Measurements from ENCODE around the gene FOXN3.

Gene FOXN3

DNA sequence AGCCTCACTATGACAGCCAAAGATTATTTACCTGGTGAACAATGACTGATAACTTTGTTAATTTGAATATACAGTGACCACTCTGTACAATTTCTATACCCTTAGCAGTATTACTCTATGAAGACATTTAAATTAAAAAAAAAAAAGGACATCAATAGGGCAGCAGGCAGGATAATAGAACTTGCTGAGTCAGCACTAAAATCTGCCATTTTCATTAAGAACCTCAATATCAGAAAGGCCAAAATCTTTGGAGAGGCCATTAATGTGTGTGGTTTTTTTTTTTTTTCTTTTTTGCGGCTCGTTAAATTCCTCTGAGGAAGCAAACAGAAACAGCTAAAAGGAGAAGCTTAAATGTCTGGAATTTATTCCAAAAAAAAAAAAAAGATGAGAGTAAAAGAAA, 73.7 kb downstream of the FOXN3 start:
- FAIRE-seq (no peak), DNase-seq (ENCODE audit: extremely low spot score, insufficient read length, low read depth) (no peak)

DNA sequence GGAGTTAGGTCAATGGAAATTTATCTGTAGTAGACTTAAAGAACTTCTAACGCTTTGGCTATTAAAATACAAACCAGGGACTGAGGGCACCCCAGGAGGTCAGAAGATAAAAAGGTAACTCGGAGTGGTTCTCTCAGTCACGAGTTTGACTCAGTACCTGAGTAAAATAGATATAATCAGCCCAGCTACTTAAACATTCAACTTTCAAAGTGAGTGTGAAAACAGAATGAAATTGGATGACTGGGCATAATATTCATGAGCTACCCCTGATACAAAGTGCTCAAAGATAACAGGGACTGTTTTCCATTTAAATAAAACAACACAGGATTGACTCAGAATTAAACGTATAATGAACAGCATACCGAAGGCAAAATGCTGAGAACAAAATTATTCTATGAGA, 75.0 kb downstream of the FOXN3 start:
- peak; percentile 49 for FAIRE-seq
- no peak for DNase-seq (ENCODE audit: extremely low spot score, insufficient read length, low read depth)

DNA sequence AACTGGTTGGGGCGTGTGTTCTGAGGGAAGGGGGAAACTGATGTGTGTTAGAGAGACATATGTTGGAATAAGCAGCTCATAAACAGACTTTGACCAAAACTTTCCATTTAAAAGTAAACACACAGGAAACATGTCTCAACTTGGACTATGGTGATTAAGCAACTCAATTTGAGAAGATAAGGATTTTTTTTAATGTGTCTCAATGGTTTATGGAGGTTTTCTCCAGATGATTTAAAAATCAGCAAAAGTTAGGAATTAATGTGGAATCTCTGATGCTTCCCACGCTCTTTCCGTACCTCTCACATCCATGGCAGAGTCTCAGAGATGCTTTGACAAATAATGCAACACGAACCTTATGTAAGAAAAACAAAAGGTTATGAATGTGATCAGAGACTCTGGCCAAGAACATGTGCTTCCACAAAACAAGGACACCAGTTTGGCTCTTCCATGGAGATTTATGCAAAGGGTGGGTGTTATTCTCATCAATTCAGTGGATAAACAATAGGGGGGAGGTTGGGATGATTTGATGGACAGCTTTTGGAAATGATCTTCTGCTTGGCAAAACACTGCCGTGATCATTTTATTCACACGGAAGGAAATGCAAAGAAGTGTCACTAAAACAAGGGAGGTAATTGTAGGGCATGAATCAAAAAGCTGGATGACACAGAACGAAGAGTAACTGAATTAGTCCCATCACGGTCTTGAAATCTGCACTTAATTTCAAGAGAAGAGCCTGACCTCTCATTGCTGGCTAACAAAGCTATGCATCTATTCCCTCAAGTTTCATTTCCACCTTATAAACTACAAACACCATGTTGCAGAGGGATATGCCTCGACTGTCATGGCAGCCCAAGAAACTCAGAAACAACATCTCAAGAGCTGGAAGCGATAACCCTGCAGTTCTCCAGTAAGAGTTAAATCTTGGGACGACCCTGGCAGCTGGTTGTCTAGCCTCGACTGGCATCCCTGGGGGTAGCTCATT, 76.5 kb downstream of the FOXN3 start:
- DNase-seq (ENCODE audit: extremely low spot score, insufficient read length, low read depth) (no peak), FAIRE-seq (no peak)

DNA sequence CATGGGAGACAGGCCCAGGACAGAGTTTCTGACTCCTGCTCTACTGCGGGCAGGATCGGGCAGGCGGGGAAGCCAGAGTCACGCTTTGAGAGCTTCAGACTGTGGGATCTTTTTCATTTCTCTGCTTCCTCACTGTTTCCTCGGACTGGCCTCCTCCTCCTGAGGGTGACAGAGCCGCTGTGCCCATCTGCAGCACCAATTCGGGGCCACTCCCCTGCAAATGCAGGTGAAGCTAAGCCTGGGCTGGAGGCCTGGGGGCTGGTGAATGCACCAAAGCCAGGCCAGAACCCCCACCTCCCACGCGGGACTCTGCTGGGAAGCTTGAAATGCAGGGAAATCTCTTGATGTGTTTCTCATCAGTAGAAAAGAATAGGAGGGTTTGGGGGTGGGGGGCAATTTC, 77.5 kb downstream of the FOXN3 start:
- FAIRE-seq, result no peak

DNA sequence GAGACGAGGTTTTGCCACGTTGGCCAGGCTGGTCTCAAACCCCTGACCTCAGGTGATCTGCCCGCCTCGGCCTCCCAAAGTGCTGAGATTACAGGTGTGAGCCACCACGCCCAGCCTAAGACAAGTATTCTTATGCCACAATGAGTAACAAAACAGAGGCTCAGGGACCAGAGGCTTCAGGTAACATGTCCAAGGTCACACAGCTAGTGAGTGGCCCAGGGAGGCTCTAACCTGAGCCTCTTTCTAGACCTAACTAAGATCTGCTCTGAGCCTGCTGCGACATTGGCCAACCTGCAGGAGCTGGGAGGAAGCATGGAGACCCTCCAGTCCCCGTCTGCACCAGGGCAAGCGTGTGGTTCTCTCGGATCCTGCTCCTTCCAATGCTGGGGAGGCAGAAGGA, 77.9 kb downstream of the FOXN3 start:
- FAIRE-seq, result no peak
- no peak for DNase-seq (ENCODE audit: extremely low spot score, insufficient read length, low read depth)

More for the DNA sequence above, 77.5 kb downstream of the FOXN3 start:
- no peak for DNase-seq (ENCODE audit: extremely low spot score, insufficient read length, low read depth)

DNA sequence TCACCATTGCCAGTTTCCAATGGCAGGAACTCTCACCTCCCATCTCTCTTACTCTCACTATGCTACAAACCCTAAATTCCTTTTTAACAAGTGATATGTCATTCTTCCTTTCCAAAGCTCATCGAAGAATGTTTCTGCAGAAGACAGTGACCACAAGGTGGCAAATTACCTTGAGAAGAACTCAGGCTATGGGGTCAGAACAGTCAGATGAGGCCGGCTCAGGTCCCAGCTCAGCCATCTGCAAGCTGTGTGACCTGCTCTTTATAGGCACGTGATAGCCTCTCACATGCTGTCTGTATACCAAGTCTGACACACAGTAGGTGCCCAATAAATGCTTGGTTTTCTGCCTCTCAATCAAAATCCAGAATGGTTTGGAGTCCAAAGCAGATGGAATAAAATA, 80.7 kb downstream of the FOXN3 start:
- DNase-seq (ENCODE audit: extremely low spot score, insufficient read length, low read depth) (no peak), FAIRE-seq (peak; percentile 84)

DNA sequence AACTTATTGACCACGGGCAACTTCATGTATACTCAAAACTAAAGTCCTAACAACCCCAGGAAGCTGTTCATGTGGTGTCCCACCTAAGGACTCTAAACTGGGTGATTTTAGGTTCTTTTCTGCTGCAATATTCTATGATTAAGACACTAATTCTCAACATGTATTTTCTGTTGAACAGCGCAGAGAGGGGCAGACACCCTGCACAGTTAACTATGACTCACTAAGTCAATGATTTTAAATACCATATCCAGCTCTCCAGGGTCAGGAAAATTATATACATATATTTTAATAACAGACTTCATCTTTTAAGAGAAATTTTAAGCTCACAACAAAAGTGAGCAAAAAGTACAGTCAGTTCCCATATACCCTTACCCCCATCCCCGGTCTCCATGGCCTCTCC, 85.0 kb downstream of the FOXN3 start:
- FAIRE-seq (peak; percentile 31), DNase-seq (ENCODE audit: extremely low spot score, insufficient read length, low read depth) (no peak)

DNA sequence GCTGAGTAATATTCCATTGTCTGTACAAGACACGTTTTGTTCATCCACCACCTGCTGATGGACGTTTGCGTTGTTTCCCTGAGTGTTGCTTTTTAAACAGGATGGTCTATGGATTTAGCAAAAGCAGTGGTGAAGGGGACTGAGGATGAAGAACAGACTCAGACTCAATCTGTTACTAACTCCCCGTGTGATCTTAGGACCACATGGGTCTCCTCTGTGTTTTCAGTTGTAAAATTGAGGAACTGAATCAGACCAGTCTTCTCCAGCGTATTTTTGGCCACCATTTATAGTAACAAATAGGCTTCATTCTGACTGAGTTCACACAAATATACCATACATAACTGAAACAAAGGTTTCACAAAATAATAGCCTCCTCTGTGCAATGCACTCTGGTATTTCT, 85.6 kb downstream of the FOXN3 start:
- DNase-seq (ENCODE audit: extremely low spot score, insufficient read length, low read depth) (no peak), FAIRE-seq (peak; percentile 95)

DNA sequence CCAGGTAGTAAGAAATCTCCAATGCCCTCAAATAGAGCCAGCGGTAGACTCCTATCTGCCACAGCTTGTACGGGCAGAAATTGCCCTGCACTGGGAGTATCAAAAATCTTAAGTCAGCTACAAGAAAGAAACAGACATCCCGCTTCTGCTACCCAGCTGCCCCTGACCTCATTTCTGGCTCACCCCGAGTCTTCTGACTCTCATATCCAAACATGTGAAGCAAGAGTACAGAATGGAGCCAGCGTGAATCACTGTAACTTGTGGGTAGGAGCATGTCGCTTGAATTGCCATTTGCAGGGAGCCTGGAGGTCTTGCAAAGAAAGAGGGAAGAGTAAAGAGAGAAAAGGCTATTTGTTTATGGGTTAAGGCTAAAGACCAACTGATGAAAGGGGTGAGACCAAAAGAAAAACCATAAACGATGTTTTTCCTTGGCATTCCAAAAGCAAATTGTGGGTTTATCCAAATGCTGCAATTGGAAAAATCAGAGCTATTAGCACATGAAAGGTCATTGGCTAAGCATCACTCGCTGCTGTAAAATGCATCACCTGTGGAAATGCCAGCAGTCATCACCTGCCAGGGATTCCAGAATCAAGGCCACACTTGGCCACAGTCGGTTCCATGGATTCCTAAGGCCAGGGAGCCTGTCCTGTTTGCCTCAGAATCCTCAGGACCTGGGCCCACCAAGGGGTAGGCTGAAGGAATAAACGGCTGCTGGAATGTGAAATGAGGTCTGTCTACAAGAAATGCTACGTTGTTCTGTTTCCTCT, 86.6 kb downstream of the FOXN3 start:
- DNase-seq (ENCODE audit: extremely low spot score, insufficient read length, low read depth), result no peak
- no peak for FAIRE-seq

DNA sequence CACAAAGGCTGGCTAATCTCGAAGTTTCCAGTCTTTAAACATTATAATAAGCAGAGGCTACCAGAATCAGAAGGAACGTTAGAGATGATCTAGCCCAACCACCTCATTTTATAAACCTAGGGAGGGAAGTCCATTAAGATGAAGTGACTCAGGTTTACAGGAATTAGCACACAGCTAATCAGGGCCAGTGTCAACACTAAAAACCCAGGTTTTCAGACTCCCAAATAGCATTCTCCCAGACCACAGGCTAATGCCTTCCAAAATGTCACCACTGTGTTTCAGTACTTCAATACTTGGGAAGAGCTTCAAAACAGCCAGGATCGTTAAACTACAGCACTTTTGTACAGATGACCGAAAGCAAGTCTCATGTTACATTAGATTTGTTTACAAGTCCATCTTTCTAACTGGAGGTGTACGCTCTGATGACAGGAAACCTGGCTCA, 89.2 kb downstream of the FOXN3 start:
- DNase-seq (ENCODE audit: extremely low spot score, insufficient read length, low read depth), result no peak
- FAIRE-seq, result no peak

DNA sequence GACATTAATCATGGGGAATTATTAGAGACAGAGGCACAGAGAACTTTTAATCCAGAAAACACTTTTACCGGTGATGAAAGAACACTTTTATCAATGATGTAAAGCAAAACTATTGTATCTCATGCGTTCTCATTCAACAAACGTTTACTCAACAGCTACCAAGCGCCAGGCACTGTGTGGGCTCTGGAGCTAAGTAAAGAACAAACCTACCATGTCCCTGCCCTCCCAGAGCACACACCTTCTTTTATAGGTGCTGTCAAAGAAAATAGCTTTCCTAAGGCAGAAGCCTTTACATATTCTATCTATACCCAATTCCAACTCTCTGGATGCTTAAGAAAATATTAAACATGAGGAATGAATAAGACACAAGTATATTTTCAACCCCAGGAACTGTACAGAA, 91.1 kb downstream of the FOXN3 start:
- no peak for DNase-seq (ENCODE audit: extremely low spot score, insufficient read length, low read depth)
- no peak for FAIRE-seq

DNA sequence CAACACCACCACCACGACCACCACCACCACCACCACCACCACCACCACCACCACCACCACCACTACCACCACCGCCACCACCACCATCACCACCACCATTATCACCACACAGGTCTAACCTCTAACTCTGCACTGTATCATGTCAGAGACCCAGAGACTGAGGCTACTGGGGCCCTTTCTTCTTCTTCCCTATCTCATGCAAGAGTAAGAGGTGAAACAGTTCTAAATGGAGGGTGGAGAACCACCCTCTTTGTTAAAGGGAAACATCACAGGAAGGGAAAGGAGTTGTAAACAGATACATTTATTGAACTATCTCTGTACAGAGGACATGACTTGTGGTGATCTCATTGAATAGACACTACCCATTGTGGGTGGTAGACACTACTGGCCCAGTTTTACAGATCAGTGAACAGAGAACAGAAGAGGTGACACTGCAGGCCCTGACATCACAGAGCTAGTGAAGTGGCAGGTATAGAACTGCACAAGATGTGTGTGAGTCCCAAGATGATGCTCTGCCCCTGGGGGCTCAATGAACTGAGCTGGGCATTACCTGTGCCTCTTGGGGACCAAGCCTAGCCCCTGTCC, 91.6 kb downstream of the FOXN3 start:
- DNase-seq (ENCODE audit: extremely low spot score, insufficient read length, low read depth), result no peak

DNA sequence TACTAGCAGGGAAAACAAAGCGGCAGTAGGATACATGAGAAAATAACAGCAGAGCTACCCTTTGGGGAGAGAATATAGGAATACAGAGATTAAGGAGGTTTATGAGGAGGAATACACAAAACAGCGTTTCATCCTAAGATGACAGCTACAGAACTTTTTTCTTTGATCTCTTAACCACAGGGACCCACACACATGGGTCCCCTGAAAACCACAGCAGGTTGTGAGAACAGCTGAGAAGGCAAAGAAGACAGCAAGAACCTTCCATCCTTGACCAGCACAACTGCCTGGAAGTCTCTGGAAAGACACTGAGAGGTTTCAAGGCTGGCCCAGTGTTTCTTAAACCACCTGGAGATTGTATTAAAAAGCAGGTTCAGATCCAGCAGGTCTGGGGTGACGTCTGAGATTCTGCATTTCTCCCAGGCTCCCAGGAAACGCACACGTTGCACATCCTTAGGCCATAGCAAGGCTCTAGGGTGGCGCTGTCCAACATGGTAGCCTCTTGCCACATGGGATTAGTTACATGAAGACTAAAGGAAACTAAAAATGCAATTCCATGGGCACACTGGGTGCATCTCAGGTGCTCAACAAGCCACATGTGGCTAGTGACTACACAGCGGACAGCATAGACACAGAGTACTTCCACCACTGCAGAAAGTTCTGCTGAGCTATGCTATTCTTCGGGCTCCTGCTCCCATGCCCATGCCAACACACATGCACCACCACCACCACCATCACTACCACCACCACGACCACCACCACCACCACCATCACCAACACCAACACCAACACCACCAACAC, 92.3 kb downstream of the FOXN3 start:
- no peak for DNase-seq (ENCODE audit: extremely low spot score, insufficient read length, low read depth)
- FAIRE-seq, result peak; percentile 24

More for the DNA sequence above, 91.6 kb downstream of the FOXN3 start:
- peak; percentile 48 for FAIRE-seq

DNA sequence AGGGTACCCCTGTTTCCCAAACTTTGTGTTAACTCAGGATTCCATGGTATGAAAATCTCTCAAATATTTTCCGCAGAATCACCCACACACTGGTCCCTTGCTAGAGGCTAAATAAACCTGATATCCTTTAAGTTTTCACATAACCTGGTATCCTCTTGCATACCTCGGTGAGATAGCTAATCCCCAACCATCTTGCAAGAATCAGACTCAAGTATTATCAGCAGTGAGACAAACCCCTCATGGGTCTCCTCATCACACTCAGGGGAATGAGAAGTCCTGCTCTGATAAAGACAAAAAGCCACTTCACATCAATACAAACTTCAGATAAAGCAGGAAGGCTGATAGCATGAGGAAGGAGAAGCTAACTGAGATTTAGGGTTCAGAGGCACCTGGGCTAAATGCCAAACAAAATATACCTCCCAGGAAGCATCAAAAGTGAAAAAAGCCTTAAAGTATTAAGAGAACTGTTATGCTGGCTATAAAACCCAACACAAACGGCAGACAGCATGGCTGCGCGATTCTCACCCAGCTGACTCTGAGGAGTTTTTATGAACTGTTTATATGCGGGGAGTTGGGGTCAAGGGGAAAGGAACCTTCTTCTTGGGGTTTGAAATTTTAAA, 96.5 kb downstream of the FOXN3 start:
- FAIRE-seq (no peak), DNase-seq (ENCODE audit: extremely low spot score, insufficient read length, low read depth) (no peak)

DNA sequence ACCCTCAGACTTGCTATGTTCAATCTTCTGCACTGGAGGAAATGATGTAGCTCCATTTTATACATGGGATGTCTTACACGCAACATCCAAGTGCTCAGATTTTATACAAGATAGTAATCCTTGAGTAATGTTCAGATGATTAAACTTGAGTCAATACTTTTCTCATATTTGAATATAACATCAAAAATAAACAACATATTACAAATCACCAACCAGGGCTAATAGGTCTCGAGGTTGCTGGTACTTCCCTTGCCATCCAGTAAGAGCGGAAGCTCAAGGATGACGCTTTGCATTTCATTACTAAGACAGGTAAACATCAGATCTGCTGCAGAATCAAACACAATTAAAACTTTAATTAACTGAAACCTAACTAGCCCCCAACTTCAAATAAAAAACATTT, 97.3 kb downstream of the FOXN3 start:
- no peak for DNase-seq (ENCODE audit: extremely low spot score, insufficient read length, low read depth)
- no peak for FAIRE-seq

DNA sequence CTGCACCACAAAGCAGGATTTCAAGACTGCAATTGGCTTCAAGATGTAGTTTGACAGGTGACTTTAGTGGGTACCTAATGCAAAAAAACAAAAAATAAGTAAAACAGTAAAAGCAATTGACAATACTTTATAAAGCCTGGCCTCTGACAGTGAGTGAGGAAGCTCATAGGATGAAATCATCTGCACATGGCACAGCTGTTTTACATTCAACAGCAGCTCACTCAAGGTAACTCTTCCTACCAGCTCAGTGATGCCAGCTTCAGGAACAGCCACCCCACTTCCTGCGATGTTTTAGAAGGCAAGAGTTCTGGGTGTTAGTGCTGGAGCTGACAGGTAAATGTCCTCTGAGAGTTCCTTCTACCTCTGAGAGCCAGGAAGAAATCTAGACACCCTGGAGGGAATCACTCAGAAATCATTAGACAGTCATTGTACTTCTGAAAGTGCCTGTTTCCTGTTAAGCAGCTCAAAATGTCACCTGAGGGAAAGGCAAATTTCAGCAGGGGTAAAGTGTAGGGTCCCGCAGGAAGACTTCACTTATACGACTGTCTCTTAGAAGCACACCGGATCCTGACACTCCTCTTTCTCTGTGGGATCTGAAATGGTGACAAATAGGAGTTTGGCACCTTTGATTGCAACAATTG, 99.9 kb downstream of the FOXN3 start:
- FAIRE-seq (peak; percentile 84), DNase-seq (ENCODE audit: extremely low spot score, insufficient read length, low read depth) (no peak)

DNA sequence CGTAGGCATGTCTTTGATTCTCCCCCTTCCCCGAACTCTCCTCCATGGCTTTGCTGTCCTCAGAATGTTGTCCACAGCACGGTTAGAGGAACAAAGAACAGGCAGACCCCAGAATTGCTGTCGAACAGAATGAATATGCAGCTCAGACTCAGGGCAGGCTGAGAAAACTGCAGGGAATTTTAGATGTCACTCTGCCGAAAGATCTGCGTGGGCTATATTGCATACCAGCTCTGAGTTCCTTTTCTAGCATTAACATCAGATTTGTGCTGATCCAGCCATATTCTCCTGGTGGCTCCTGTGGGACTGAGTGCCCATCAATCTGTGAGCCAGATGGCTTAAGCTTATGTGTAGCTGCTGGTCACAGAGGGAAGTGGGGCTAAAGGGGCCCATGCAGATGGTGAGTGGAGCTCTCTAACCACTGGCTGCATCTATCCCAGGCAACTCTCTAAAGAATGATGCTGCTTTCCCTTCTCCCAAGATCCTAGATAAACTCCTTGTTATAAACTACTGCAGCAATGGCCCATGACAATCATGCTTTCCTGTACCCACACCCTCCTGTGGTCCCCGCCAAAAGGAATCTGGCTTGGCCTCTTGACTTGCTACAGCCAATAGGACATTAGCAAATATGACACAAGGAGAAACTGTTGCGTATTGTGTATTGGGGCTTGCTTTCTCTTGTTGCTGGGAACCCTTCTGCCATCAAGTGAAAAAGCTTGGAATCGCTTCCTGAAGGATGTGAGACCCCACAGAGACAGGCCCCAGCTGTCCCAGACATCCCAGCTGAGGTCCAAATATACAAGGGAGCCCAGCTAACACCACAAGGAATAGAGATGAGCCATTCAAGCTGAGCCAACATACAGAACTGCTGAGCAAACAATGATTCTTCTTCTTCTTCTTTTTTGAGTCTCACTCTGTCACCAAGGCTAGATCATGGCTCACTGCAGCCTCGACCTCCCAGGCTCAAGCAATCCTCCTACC, 101.3 kb downstream of the FOXN3 start:
- no peak for DNase-seq (ENCODE audit: extremely low spot score, insufficient read length, low read depth)
- FAIRE-seq, result no peak

DNA sequence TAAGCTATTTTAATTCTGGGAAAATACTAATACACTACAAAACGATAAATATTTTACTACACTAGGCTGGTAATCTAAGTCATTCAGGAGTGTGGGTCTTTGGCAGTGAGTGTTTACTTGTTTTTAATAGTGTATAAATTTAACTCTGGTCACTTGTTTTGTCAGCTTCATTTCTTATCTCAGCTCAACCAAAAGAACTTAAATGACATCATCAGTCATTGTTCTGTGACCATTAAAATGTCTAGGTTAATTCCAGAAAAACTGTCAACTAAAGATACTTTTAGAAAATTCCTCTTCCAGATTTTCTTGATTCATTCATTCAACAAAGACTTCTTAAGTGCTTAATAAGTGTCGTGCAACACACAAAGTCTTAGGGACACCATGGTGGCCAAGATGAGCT, 102.8 kb downstream of the FOXN3 start:
- FAIRE-seq (no peak), DNase-seq (ENCODE audit: extremely low spot score, insufficient read length, low read depth) (no peak)
